K562 (cell line): ENCODE measurements around the gene ZC3H11A. TPM values are rescaled to one million over a fixed set of nuclear protein-coding genes. Genes with fewer than 3 reads are reported as not detected.

Source experiments
- CBX3 ChIP-seq, 2 experiments: IDR thresholded peaks; 1 replicate in 1 of 2; 2 replicates in 1 of 2; pipeline ENCODE4 v1.6.1; 2012; ENCODE audit warnings: inconsistent platforms in 2 of 2, low read length in 2 of 2, borderline replicate concordance in 1 of 2, control low read depth in 1 of 2
- CBX5 ChIP-seq: IDR thresholded peaks from 2 replicates; pipeline ENCODE4 v1.6.1; 2014; ENCODE audit warnings: low read depth, borderline replicate concordance
- CREBBP ChIP-seq: IDR thresholded peaks from one replicate; pipeline ENCODE4 v1.6.1; 2012; ENCODE audit warnings: low read depth, mild to moderate bottlenecking, control low read depth, inconsistent platforms, low read length
- E2F1 ChIP-seq: sonication (generic); formaldehyde crosslinking; IDR thresholded peaks from 2 replicates; pipeline ENCODE4 v1.8.1; 2023; ENCODE audit warnings: mild to moderate bottlenecking, missing genetic modification reagents, moderate library complexity
- E4F1 ChIP-seq: fragments of 250-450 bp; sonication (Bioruptor Pico); IDR thresholded peaks from 2 replicates; pipeline ENCODE4 v1.5.0; 2021; ENCODE audit warnings: mild to moderate bottlenecking, borderline replicate concordance
- GABPA ChIP-seq: fragments of 200-800 bp; sonication (Bioruptor generic); conservative IDR thresholded peaks from 2 replicates; pipeline ENCODE4 v1.6.1; 2016; ENCODE audit warnings: low read depth, missing genetic modification characterization, missing compliant biosample characterization
- HDAC1 ChIP-seq, 2 experiments: fragments of 450-650 bp; IDR thresholded peaks; 2 replicates each; pipeline ENCODE4 v1.6.1; 2016 to 2017; ENCODE audit warnings: inconsistent platforms in 1 of 2, mild to moderate bottlenecking in 1 of 2, moderate library complexity in 1 of 2
- HDGF ChIP-seq: fragments of 450-650 bp; IDR thresholded peaks from 2 replicates; pipeline ENCODE4 v1.6.1; 2016
- HIVEP1 ChIP-seq: fragments of 250-450 bp; sonication (Bioruptor Pico); IDR thresholded peaks from 2 replicates; pipeline ENCODE4 v1.4.0; 2020; ENCODE audit warnings: mild to moderate bottlenecking
- KLF1 ChIP-seq: fragments of 450-650 bp; IDR thresholded peaks from 2 replicates; pipeline ENCODE4 v1.6.1; 2016; ENCODE audit warnings: missing genetic modification characterization, missing compliant biosample characterization
- KLF6 ChIP-seq: fragments of 250-450 bp; sonication (Bioruptor Pico); IDR thresholded peaks from 2 replicates; pipeline ENCODE4 v1.4.0; 2020; ENCODE audit warnings: mild to moderate bottlenecking, moderate library complexity, borderline replicate concordance
- RBM22 ChIP-seq: fragments of 200-400 bp; formaldehyde crosslinking; IDR thresholded peaks from 2 replicates; pipeline ENCODE4 v1.6.1; 2018; ENCODE audit warnings: low read length, low read depth; ENCODE audit not compliant: poor library complexity, severe bottlenecking
- RFX5 ChIP-seq: IDR thresholded peaks from 2 replicates; pipeline ENCODE4 v1.6.1; 2011; ENCODE audit warnings: low read depth, mild to moderate bottlenecking, improper control_type of control experiment, low read length
- SIRT6 ChIP-seq: IDR thresholded peaks from one replicate; pipeline ENCODE4 v1.6.1; 2012; ENCODE audit warnings: low read depth, mild to moderate bottlenecking, control low read depth, inconsistent platforms, low read length, moderate library complexity
- THAP12 ChIP-seq: fragments of 250-450 bp; sonication (Bioruptor Pico); IDR thresholded peaks from 2 replicates; pipeline ENCODE4 v1.9.0; 2021; ENCODE audit warnings: mild to moderate bottlenecking, inconsistent platforms
- TRIM24 ChIP-seq, 2 experiments: fragments of 450-650 bp; IDR thresholded peaks; 2 replicates each; pipeline ENCODE4 v1.6.1; 2016
- ZKSCAN8 ChIP-seq: fragments of 200-800 bp; sonication (Bioruptor generic); IDR thresholded peaks from 2 replicates; pipeline ENCODE4 v1.6.1; 2016; ENCODE audit warnings: missing genetic modification characterization, missing compliant biosample characterization
- ZNF224 ChIP-seq: sonication (generic); formaldehyde crosslinking; IDR thresholded peaks from 2 replicates; pipeline ENCODE4 v1.8.0; 2022; ENCODE audit warnings: mild to moderate bottlenecking, missing genetic modification reagents
- ZNF444 ChIP-seq: fragments of 250-450 bp; sonication (Bioruptor Pico); IDR thresholded peaks from 2 replicates; pipeline ENCODE4 v1.4.0; 2020; ENCODE audit warnings: mild to moderate bottlenecking, moderate library complexity
- ZNF830 ChIP-seq: fragments of 250-450 bp; sonication (Bioruptor Pico); IDR thresholded peaks from 2 replicates; pipeline ENCODE4 v1.5.0; 2021; ENCODE audit warnings: mild to moderate bottlenecking
- polyA plus RNA-seq, 8 experiments: library from polyadenylated mRNA; depleted of rRNA in 4 of 8; stranded (reverse) in 5 of 8; unstranded in 3 of 8; fragments of >200 nt; fragmentation: Nextera tagmentation in 2 of 8; fragmentation: Illumina TruSeq in 1 of 8; extraction: Ambion mirVana in 2 of 8; extraction: Trizol in 1 of 8; gene quantifications; 2 replicates each; pipeline versions ENCODE4 v1.2.1 to v1.2.3, GENCODE V29; 2011 to 2014; ENCODE audit warnings: inconsistent platforms in 1 of 8, missing spikeins in 1 of 8
- total RNA-seq, 7 experiments: library from RNA; depleted of rRNA in 6 of 7; stranded (reverse); fragments of >200 nt in 6 of 7; fragmentation: Illumina TruSeq in 2 of 7; extraction: Trizol in 2 of 7; gene quantifications; 2 replicates each; pipeline versions ENCODE4 v1.2.1 to v1.2.3, GENCODE V29; 2011 to 2021; ENCODE audit warnings: low replicate concordance in 1 of 7
- TF ChIP-seq, protein P1 (sequence below): fragments of 250-450 bp; sonication (Bioruptor Pico); IDR thresholded peaks from 2 replicates; pipeline ENCODE4 v1.8.0; 2022; ENCODE audit warnings: inconsistent platforms, mild to moderate bottlenecking, moderate library complexity, borderline replicate concordance

ZC3H11A gene
- total and polyA plus RNA-seq, 9 of the 15 experiments (the other 6 are each of a cell fraction or from before 2014, with no cell fraction given): 34.2 to 137 (median 102) TPM

- TF ChIP-seq RBM22: no peak
- TF ChIP-seq SIRT6: no peak
- peak in 1 of 2 experiments; percentile 51; a peak in 1 of 4 replicates for TF ChIP-seq HDAC1 (IDR thresholded peaks at IDR 0.05)
- 0 out of 2 replicates have a peak, but pooled peaks have one; percentile 41 for TF ChIP-seq THAP12
- 0 out of 2 replicates have a peak, but pooled peaks have one; percentile 54 for TF ChIP-seq ZNF830 (CRISPR knock-in tag)
- peak; percentile 26 to 60; a peak in 2 of 4 replicates for TF ChIP-seq TRIM24 (IDR thresholded peaks at IDR 0.05)
- TF ChIP-seq E4F1 (CRISPR knock-in tag): peak; percentile 82; the same call in 1 of the 2 replicates
- 0 out of 3 replicates have a peak, but pooled peaks of 1 of the 2 experiments have one; percentile 27 for TF ChIP-seq CBX3 (IDR thresholded peaks at IDR 0.05; ENCODE audit: borderline replicate concordance in 1 of 2, low read length in 2 of 2)
- TF ChIP-seq HIVEP1: no peak
- TF ChIP-seq CREBBP: no peak
- no peak for TF ChIP-seq HDGF
- TF ChIP-seq, protein P1, sequence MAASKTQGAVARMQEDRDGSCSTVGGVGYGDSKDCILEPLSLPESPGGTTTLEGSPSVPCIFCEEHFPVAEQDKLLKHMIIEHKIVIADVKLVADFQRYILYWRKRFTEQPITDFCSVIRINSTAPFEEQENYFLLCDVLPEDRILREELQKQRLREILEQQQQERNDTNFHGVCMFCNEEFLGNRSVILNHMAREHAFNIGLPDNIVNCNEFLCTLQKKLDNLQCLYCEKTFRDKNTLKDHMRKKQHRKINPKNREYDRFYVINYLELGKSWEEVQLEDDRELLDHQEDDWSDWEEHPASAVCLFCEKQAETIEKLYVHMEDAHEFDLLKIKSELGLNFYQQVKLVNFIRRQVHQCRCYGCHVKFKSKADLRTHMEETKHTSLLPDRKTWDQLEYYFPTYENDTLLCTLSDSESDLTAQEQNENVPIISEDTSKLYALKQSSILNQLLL (CRISPR knock-in tag): no peak
- TF ChIP-seq KLF6: no peak; the same call in 1 of the 2 replicates
- TF ChIP-seq ZKSCAN8 (CRISPR knock-in tag): 0 out of 2 replicates have a peak, but pooled peaks have one; percentile 1
- no peak for TF ChIP-seq ZNF444 (CRISPR knock-in tag)
- TF ChIP-seq RFX5: 0 out of 2 replicates have a peak, but pooled peaks have one; percentile 14
- TF ChIP-seq GABPA (tag): peak; percentile 85
- TF ChIP-seq E2F1 (CRISPR knock-in tag): no peak; the same call in 1 of the 2 replicates
- peak; percentile 98 for TF ChIP-seq KLF1 (tag)
- no peak for TF ChIP-seq ZNF224 (CRISPR knock-in tag)
- no peak for TF ChIP-seq CBX5
Measured at GRCh38 chr1:203795441-203796235, at the start of gene ZC3H11A, which contains the start of gene ZBED6 (continued).
